Measurements from ENCODE around the gene NUDT16L1.

Gene NUDT16L1

GRCh38 chr16:4674926-4675530, 18.3 kb upstream of the NUDT16L1 start:
- H3K9ac ChIP-seq (ENCODE audit: low read depth, low read length): no peak overlapping the region
- no peaks in the 10 kb centered on the region; the same call in 1 of the 2 replicates for H3K4me1 ChIP-seq (ENCODE audit: insufficient read depth, low read length)
- peaks cover 9% of the 10 kb centered on the region for H3K36me3 ChIP-seq (ENCODE audit: insufficient read depth, low read length)
- no peaks in the 10 kb centered on the region for H3K9me3 ChIP-seq (ENCODE audit: control insufficient read depth, insufficient read depth, low read length)

GRCh38 chr16:4675864-4676786, 17.2 kb upstream of the NUDT16L1 start:
- H3K9me3 ChIP-seq (ENCODE audit: control insufficient read depth, insufficient read depth, low read length): no peaks in the 10 kb centered on the region
- H3K9ac ChIP-seq (ENCODE audit: low read depth, low read length): no peak overlapping the region
- no peaks in the 10 kb centered on the region; the same call in 1 of the 2 replicates for H3K4me1 ChIP-seq (ENCODE audit: insufficient read depth, low read length)
- peaks cover 7% of the 10 kb centered on the region for H3K36me3 ChIP-seq (ENCODE audit: insufficient read depth, low read length)

GRCh38 chr16:4676831-4677230, 16.5 kb upstream of the NUDT16L1 start:
- Histone ChIP-seq H3K36me3 (ENCODE audit: insufficient read depth, low read length) (peaks cover 4% of the 10 kb centered on the region), H3K9me3 (ENCODE audit: control insufficient read depth, insufficient read depth, low read length) (no peaks in the 10 kb centered on the region), H3K4me1 (ENCODE audit: insufficient read depth, low read length) (no peaks in the 10 kb centered on the region; the same call in 1 of the 2 replicates), H3K9ac (ENCODE audit: low read depth, low read length) (no peak overlapping the region)

GRCh38 chr16:4677390-4677789, 16.0 kb upstream of the NUDT16L1 start:
- H3K9me3 ChIP-seq (ENCODE audit: control insufficient read depth, insufficient read depth, low read length): no peaks in the 10 kb centered on the region
- no peaks in the 10 kb centered on the region; the same call in 1 of the 2 replicates for H3K4me1 ChIP-seq (ENCODE audit: insufficient read depth, low read length)
- peaks cover 2% of the 10 kb centered on the region for H3K36me3 ChIP-seq (ENCODE audit: insufficient read depth, low read length)
- H3K9ac ChIP-seq (ENCODE audit: low read depth, low read length): no peak overlapping the region

- H3K9me3 ChIP-seq (ENCODE audit: control insufficient read depth, insufficient read depth, low read length): no peaks in the 10 kb centered on the region
- no peak overlapping the region for H3K9ac ChIP-seq (ENCODE audit: low read depth, low read length)
- H3K4me1 ChIP-seq (ENCODE audit: insufficient read depth, low read length): no peaks in the 10 kb centered on the region; the same call in 1 of the 2 replicates
- no peaks in the 10 kb centered on the region; the same call in 1 of the 2 replicates for H3K36me3 ChIP-seq (ENCODE audit: insufficient read depth, low read length)
Measured at GRCh38 chr16:4677994-4678393, 15.4 kb upstream of the NUDT16L1 start.

GRCh38 chr16:4678596-4678995, 14.8 kb upstream of the NUDT16L1 start:
- H3K4me1 ChIP-seq (ENCODE audit: insufficient read depth, low read length): no peaks in the 10 kb centered on the region; the same call in 1 of the 2 replicates
- H3K36me3 ChIP-seq (ENCODE audit: insufficient read depth, low read length): no peaks in the 10 kb centered on the region; the same call in 1 of the 2 replicates
- no peaks in the 10 kb centered on the region for H3K9me3 ChIP-seq (ENCODE audit: control insufficient read depth, insufficient read depth, low read length)
- H3K9ac ChIP-seq (ENCODE audit: low read depth, low read length): no peak overlapping the region

- no peaks in the 10 kb centered on the region; the same call in 1 of the 2 replicates for H3K36me3 ChIP-seq (ENCODE audit: insufficient read depth, low read length)
- no peak overlapping the region for H3K9ac ChIP-seq (ENCODE audit: low read depth, low read length)
- H3K9me3 ChIP-seq (ENCODE audit: control insufficient read depth, insufficient read depth, low read length): no peaks in the 10 kb centered on the region
- no peaks in the 10 kb centered on the region; the same call in 1 of the 2 replicates for H3K4me1 ChIP-seq (ENCODE audit: insufficient read depth, low read length)
Measured at GRCh38 chr16:4679156-4679849, 14.1 kb upstream of the NUDT16L1 start.

GRCh38 chr16:4679850-4680636, 13.3 kb upstream of the NUDT16L1 start:
- Histone ChIP-seq H3K9ac (ENCODE audit: low read depth, low read length) (no peak overlapping the region), H3K9me3 (ENCODE audit: control insufficient read depth, insufficient read depth, low read length) (no peaks in the 10 kb centered on the region), H3K36me3 (ENCODE audit: insufficient read depth, low read length) (peaks cover 3% of the 10 kb centered on the region; the same call in 1 of the 2 replicates), H3K4me1 (ENCODE audit: insufficient read depth, low read length) (no peaks in the 10 kb centered on the region; the same call in 1 of the 2 replicates)

GRCh38 chr16:4680673-4681470, 12.5 kb upstream of the NUDT16L1 start:
- Histone ChIP-seq H3K4me1 (ENCODE audit: insufficient read depth, low read length) (no peaks in the 10 kb centered on the region; the same call in 1 of the 2 replicates), H3K9me3 (ENCODE audit: control insufficient read depth, insufficient read depth, low read length) (no peaks in the 10 kb centered on the region), H3K36me3 (ENCODE audit: insufficient read depth, low read length) (peaks cover 8% of the 10 kb centered on the region; the same call in 1 of the 2 replicates), H3K9ac (ENCODE audit: low read depth, low read length) (no peak overlapping the region)

- Histone ChIP-seq H3K36me3 (ENCODE audit: insufficient read depth, low read length) (peaks cover 8% of the 10 kb centered on the region; the same call in 1 of the 2 replicates), H3K9ac (ENCODE audit: low read depth, low read length) (no peak overlapping the region), H3K4me1 (ENCODE audit: insufficient read depth, low read length) (no peaks in the 10 kb centered on the region; the same call in 1 of the 2 replicates), H3K9me3 (ENCODE audit: control insufficient read depth, insufficient read depth, low read length) (no peaks in the 10 kb centered on the region)
Measured at GRCh38 chr16:4681471-4682083, 11.8 kb upstream of the NUDT16L1 start.

GRCh38 chr16:4682084-4682591, 11.2 kb upstream of the NUDT16L1 start:
- Histone ChIP-seq H3K36me3 (ENCODE audit: insufficient read depth, low read length) (peaks cover 8% of the 10 kb centered on the region; the same call in 1 of the 2 replicates), H3K9me3 (ENCODE audit: control insufficient read depth, insufficient read depth, low read length) (no peaks in the 10 kb centered on the region), H3K4me1 (ENCODE audit: insufficient read depth, low read length) (no peaks in the 10 kb centered on the region; the same call in 1 of the 2 replicates), H3K9ac (ENCODE audit: low read depth, low read length) (no peak overlapping the region)

GRCh38 chr16:4682616-4683254, 10.6 kb upstream of the NUDT16L1 start:
- H3K36me3 ChIP-seq (ENCODE audit: insufficient read depth, low read length): peaks cover 8% of the 10 kb centered on the region; the same call in 1 of the 2 replicates
- no peaks in the 10 kb centered on the region; the same call in 1 of the 2 replicates for H3K4me1 ChIP-seq (ENCODE audit: insufficient read depth, low read length)
- H3K9ac ChIP-seq (ENCODE audit: low read depth, low read length): no peak overlapping the region
- H3K9me3 ChIP-seq (ENCODE audit: control insufficient read depth, insufficient read depth, low read length): no peaks in the 10 kb centered on the region

All from ES-I3 (cell line).